CD14-positive monocyte (primary cell): Measurements from ENCODE around the gene FKBP15. TPM values are rescaled to one million over a fixed set of nuclear protein-coding genes. Genes with fewer than 3 reads are reported as not detected.

Experiments used
- DNase-seq, 3 donors: peaks; one replicate each; pipeline ENCODE4 v3.0.0-alpha.2; 2011 to 2022
- H2AFZ ChIP-seq: 2 replicates; pipeline ENCODE4 v1.6.0; 2012; ENCODE audit warnings: mild to moderate bottlenecking, low read depth, low read length, inconsistent platforms; ENCODE audit not compliant: insufficient read depth, poor library complexity, severe bottlenecking
- H3K27ac ChIP-seq, 2 donors: 1 replicate in 1 of 2; 2 replicates in 1 of 2; pipeline ENCODE4 v1.5.1; 2012 to 2013; ENCODE audit warnings: low read length in 2 of 2, control low read depth in 1 of 2, inconsistent platforms in 1 of 2, low read depth in 1 of 2, mild to moderate bottlenecking in 1 of 2
- H3K27me3 ChIP-seq, 2 donors: one replicate each; pipeline versions ENCODE4 v1.6.0 to v1.6.1; 2011 to 2013; ENCODE audit warnings: low read length in 2 of 2; ENCODE audit not compliant: control insufficient read depth in 2 of 2, insufficient read depth in 2 of 2
- H3K36me3 ChIP-seq, 2 donors: replicated peaks in 1 of 2; 1 replicate in 1 of 2; 2 replicates in 1 of 2; pipeline versions ENCODE4 v1.5.1 to v1.6.1; 2012 to 2013; ENCODE audit warnings: low read length in 2 of 2, control low read depth in 1 of 2, inconsistent platforms in 1 of 2, mild to moderate bottlenecking in 1 of 2; ENCODE audit not compliant: insufficient read depth in 2 of 2, control insufficient read depth in 1 of 2
- H3K4me1 ChIP-seq, 2 donors: 1 replicate in 1 of 2; 2 replicates in 1 of 2; pipeline versions ENCODE4 v1.5.1 to v1.6.1; 2012 to 2013; ENCODE audit warnings: low read length in 2 of 2, control low read depth in 1 of 2, inconsistent platforms in 1 of 2, mild to moderate bottlenecking in 1 of 2, moderate library complexity in 1 of 2; ENCODE audit not compliant: insufficient read depth in 2 of 2, control insufficient read depth in 1 of 2
- H3K4me2 ChIP-seq: replicated peaks from 2 replicates; pipeline ENCODE3; 2012; ENCODE audit warnings: low read length, moderate library complexity, mild to moderate bottlenecking; ENCODE audit not compliant: poor library complexity, severe bottlenecking; ENCODE audit errors: extremely low read depth
- H3K4me3 ChIP-seq, 3 experiments: fragments of 200-600 bp in 1 of 3; sonication (generic) in 1 of 3; replicated peaks in 1 of 3; 1 replicate in 2 of 3; 2 replicates in 1 of 3; pipeline ENCODE4 v1.5.1; 2011 to 2013; ENCODE audit warnings: low read length in 3 of 3, mild to moderate bottlenecking in 3 of 3, control low read depth in 2 of 3, low read depth in 2 of 3, inconsistent platforms in 1 of 3, moderate library complexity in 1 of 3
- H3K79me2 ChIP-seq: 2 replicates; pipeline ENCODE4 v1.6.0; 2012; ENCODE audit warnings: mild to moderate bottlenecking, control low read depth, inconsistent platforms, low read length, moderate library complexity; ENCODE audit not compliant: insufficient read depth
- H3K9ac ChIP-seq: 2 replicates; pipeline ENCODE4 v1.6.0; 2017; ENCODE audit warnings: low read length, mild to moderate bottlenecking; ENCODE audit not compliant: insufficient read depth, poor library complexity, severe bottlenecking
- H3K9me3 ChIP-seq, 2 donors: replicated peaks in 1 of 2; 1 replicate in 1 of 2; 2 replicates in 1 of 2; pipeline versions ENCODE4 v1.5.1 to v1.6.1; 2012 to 2013; ENCODE audit warnings: low read length in 2 of 2, control low read depth in 1 of 2; ENCODE audit not compliant: control insufficient read depth in 1 of 2, insufficient read depth in 1 of 2
- H4K20me1 ChIP-seq: 2 replicates; pipeline ENCODE4 v1.6.0; 2012; ENCODE audit warnings: mild to moderate bottlenecking, low read length, control low read depth, moderate library complexity; ENCODE audit not compliant: insufficient read depth
- H3K27ac Mint-ChIP-seq, 7 donors: one replicate each; pipeline ENCODE4 v1.8.0; 2020; ENCODE audit warnings: mild to moderate bottlenecking in 7 of 7, mixed read lengths in 7 of 7, moderate library complexity in 6 of 7, inconsistent platforms in 2 of 7
- H3K27me3 Mint-ChIP-seq, 3 donors: one replicate each; pipeline ENCODE4 v1.8.0; 2021 to 2022; ENCODE audit warnings: low read depth in 3 of 3, mild to moderate bottlenecking in 3 of 3, mixed read lengths in 3 of 3, moderate library complexity in 3 of 3, inconsistent platforms in 1 of 3
- H3K36me3 Mint-ChIP-seq, 2 donors: one replicate each; pipeline ENCODE4 v1.8.0; 2020; ENCODE audit warnings: mixed read lengths in 2 of 2, inconsistent platforms in 1 of 2, mild to moderate bottlenecking in 1 of 2
- H3K4me1 Mint-ChIP-seq: one replicate; pipeline ENCODE4 v1.8.0; 2020; ENCODE audit warnings: mild to moderate bottlenecking, mixed read lengths
- H3K4me3 Mint-ChIP-seq, 2 donors: one replicate each; pipeline ENCODE4 v1.8.0; 2020; ENCODE audit warnings: mild to moderate bottlenecking in 2 of 2, mixed read lengths in 2 of 2, moderate library complexity in 1 of 2
- H3K9me3 Mint-ChIP-seq, 7 donors: one replicate each; pipeline ENCODE4 v1.8.0; 2020 to 2022; ENCODE audit warnings: mixed read lengths in 7 of 7, mild to moderate bottlenecking in 6 of 7, moderate library complexity in 6 of 7, inconsistent platforms in 2 of 7
- CTCF ChIP-seq: fragments of 200-600 bp; IDR thresholded peaks from one replicate; pipeline ENCODE4 v1.8.0; 2022; ENCODE audit warnings: antibody characterized with exemption, mild to moderate bottlenecking
- WGBS: methylation state at CpG from one replicate; pipeline ENCODE4 v1.1.5; 2013; ENCODE audit warnings: missing lambda C conversion rate; ENCODE audit not compliant: insufficient coverage; 5-methylcytosine and 5-hydroxymethylcytosine counted together
- intact Hi-C, 2 donors: fragments of 100-400 bp; cut with micrococcal nuclease; formaldehyde crosslinking; loops; one replicate each; pipeline versions ENCODE4 v1.15.0 to v1.15.1; 2023
- polyA plus RNA-seq, 3 donors: library from polyadenylated mRNA; depleted of rRNA in 1 of 3; unstranded in 2 of 3; stranded (reverse) in 1 of 3; fragments of 300-500 nt in 2 of 3; fragments of >200 nt in 1 of 3; fragmentation: Illumina TruSeq in 2 of 3; gene quantifications; 1 replicate in 2 of 3; 2 replicates in 1 of 3; pipeline ENCODE4 v1.2.3, GENCODE V29; 2012 to 2021

Gene FKBP15
- polyA plus RNA-seq, 3 donors = 32.3 to 120 (median 55.7) TPM

GRCh38 chr9:113166039-113166438 lies 55.0 kb downstream of the FKBP15 start:
- H2AFZ ChIP-seq = no peak overlapping the region
- no peak for DNase-seq
- Mint-ChIP-seq H3K9me3 (no peaks in the 10 kb centered on the region), H3K4me1 (no peaks in the 10 kb centered on the region), H3K27ac (peak overlapping the region in 4 of 7 donors; percentile 47 to 87 (median 73)), H3K27me3 (peaks cover 0 to 1% (median 0%) of the 10 kb centered on the region in 3 donors), H3K36me3 (peaks cover 95 to 98% of the 10 kb centered on the region in 2 donors), H3K4me3 (no peak overlapping the region)
- WGBS = 90% methylated on average over 3 of the region's 4 CpGs
- H4K20me1 ChIP-seq = peaks cover 100% of the 10 kb centered on the region
- intact Hi-C loops = no loop called here
- H3K27me3 ChIP-seq = no peaks in the 10 kb centered on the region
- peaks cover 36% of the 10 kb centered on the region for H3K79me2 ChIP-seq
- peaks cover 99 to 100% of the 10 kb centered on the region in 2 donors for H3K36me3 ChIP-seq
- no peaks in the 10 kb centered on the region for H3K4me1 ChIP-seq
- no peak overlapping the region for H3K9ac ChIP-seq
- H3K4me2 ChIP-seq = no peak overlapping the region
- H3K27ac ChIP-seq = peak overlapping the region; percentile 3 to 67
- no peaks in the 10 kb centered on the region for H3K9me3 ChIP-seq
- TF ChIP-seq CTCF = no peak
- H3K4me3 ChIP-seq = no peak overlapping the region

GRCh38 chr9:113164536-113165300 lies 56.4 kb downstream of the FKBP15 start:
- Histone ChIP-seq H4K20me1 (peaks cover 100% of the 10 kb centered on the region), H3K4me3 (no peak overlapping the region), H2AFZ (no peak overlapping the region), H3K9me3 (no peaks in the 10 kb centered on the region), H3K4me1 (no peaks in the 10 kb centered on the region), H3K4me2 (no peak overlapping the region), H3K27me3 (no peaks in the 10 kb centered on the region), H3K27ac (peak overlapping the region in 1 of 2 donors; percentile 67), H3K79me2 (peaks cover 44% of the 10 kb centered on the region), H3K36me3 (peaks cover 97 to 100% of the 10 kb centered on the region in 2 donors), H3K9ac (no peak overlapping the region)
- Mint-ChIP-seq H3K4me1 (peaks cover 3% of the 10 kb centered on the region), H3K4me3 (no peak overlapping the region), H3K9me3 (no peaks in the 10 kb centered on the region), H3K27me3 (peaks cover 0 to 1% (median 0%) of the 10 kb centered on the region in 3 donors), H3K27ac (peak overlapping the region in 4 of 7 donors; percentile 24 to 84 (median 73)), H3K36me3 (peaks cover 90 to 94% of the 10 kb centered on the region in 2 donors)
- intact Hi-C loops = no loop called here
- DNase-seq = no peak
- no peak for TF ChIP-seq CTCF
- no CpG with 5 or more reads among the region's 4 CpGs for WGBS
